ENCODE data around the gene LRRC3.

- TF ChIP-seq JUN (IDR thresholded peaks at IDR 0.05; ENCODE audit: low read depth, low read length) (no peak), ATF2 (IDR thresholded peaks at IDR 0.05; ENCODE audit: low read length) (no peak), TEAD4 (IDR thresholded peaks at IDR 0.05; ENCODE audit: low read depth, low read length) (no peak)
- TF ChIP-seq, protein P1, sequence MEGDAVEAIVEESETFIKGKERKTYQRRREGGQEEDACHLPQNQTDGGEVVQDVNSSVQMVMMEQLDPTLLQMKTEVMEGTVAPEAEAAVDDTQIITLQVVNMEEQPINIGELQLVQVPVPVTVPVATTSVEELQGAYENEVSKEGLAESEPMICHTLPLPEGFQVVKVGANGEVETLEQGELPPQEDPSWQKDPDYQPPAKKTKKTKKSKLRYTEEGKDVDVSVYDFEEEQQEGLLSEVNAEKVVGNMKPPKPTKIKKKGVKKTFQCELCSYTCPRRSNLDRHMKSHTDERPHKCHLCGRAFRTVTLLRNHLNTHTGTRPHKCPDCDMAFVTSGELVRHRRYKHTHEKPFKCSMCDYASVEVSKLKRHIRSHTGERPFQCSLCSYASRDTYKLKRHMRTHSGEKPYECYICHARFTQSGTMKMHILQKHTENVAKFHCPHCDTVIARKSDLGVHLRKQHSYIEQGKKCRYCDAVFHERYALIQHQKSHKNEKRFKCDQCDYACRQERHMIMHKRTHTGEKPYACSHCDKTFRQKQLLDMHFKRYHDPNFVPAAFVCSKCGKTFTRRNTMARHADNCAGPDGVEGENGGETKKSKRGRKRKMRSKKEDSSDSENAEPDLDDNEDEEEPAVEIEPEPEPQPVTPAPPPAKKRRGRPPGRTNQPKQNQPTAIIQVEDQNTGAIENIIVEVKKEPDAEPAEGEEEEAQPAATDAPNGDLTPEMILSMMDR (IDR thresholded peaks at IDR 0.05; ENCODE audit: control extremely low read depth in 1 of 3, insufficient read depth in 1 of 3, low read depth in 1 of 3, low read length in 3 of 3) = no peak
These were observed 10.0 kb upstream of the LRRC3 start for GRCh38 chr21:44445145-44445812.

Data from H1 (cell line).